ENCODE measurements around the gene CA12. TPM values are rescaled to one million over a fixed set of nuclear protein-coding genes. Genes with fewer than 3 reads are reported as not detected.

Gene CA12
- total and polyA plus RNA-seq, 2 of the 8 experiments (the other 6 are each of a cell fraction or from before 2014, with no cell fraction given) = 4.7 to 4.9 TPM

DNA sequence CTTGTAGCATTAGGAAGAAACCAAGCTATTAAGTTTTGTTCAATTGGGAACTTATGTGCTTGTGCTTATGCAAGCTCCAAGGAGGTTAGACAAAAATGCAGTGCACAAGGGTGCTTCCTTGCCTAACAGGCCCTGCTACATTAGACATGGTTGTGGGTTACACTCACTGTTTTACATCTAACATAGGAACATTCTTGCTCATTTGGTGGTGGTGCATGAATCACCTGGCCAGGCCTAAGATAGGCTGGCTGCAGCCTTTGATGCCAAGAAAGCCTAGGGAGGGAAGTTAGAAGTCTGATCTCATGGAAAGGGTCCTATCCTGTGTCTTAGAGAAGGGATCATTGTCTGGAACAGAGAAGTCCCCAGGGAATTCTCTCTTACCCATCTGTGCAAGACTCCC lies 43.5 kb downstream of the CA12 start:
- no peak overlapping the region for H2AFZ ChIP-seq (ENCODE audit: low read length)
- H3K23me2 ChIP-seq (ENCODE audit: low read depth, low read length) = no peaks in the 10 kb centered on the region
- no peaks in the 10 kb centered on the region; a peak in 1 of 7 replicates for H3K27me3 ChIP-seq (replicated peaks in 1 of 4; ENCODE audit: control insufficient read depth in 3 of 4, extremely low read depth in 1 of 4, insufficient read depth in 3 of 4, low read length in 3 of 4)
- FAIRE-seq (no peak), DNase-seq (ENCODE audit: low read depth in 1 of 2, low spot score in 2 of 2) (no peak)
- H2BK120ac ChIP-seq (replicated peaks; ENCODE audit: low read depth, low read length) = no peak overlapping the region
- H3K36me3 ChIP-seq (ENCODE audit: control insufficient read depth in 2 of 4, insufficient read depth in 4 of 4, low read length in 3 of 4) = no peaks in the 10 kb centered on the region
- CTCF ChIA-PET (ENCODE audit: partially characterized antibody) = interaction anchor here (0.9 to 1.4 kb wide), 2 partner anchors 95 to 129 kb away, joined by 3 to 4 read pairs; no protein-coding TSS in a partner anchor
- H3K79me1 ChIP-seq (ENCODE audit: low read depth, low read length) = no peaks in the 10 kb centered on the region
- H4K5ac ChIP-seq (ENCODE audit: insufficient read length, low read depth, low read length) = no peak overlapping the region
- no peak overlapping the region for H3K23ac ChIP-seq (ENCODE audit: insufficient read length)
- H3K9me3 ChIP-seq (ENCODE audit: insufficient read depth in 2 of 2, low read depth in 1 of 2, low read length in 1 of 2) = no peaks in the 10 kb centered on the region
- no peak overlapping the region for H3K56ac ChIP-seq (replicated peaks; ENCODE audit: insufficient read length, low read depth, low read length)
- no peaks in the 10 kb centered on the region for H3K79me2 ChIP-seq (ENCODE audit: control insufficient read depth in 1 of 2, insufficient read depth in 2 of 2, low read length in 2 of 2)
- H3K4me2 ChIP-seq (ENCODE audit: insufficient read depth in 1 of 2, low read depth in 2 of 2, low read length in 2 of 2) = no peak overlapping the region
- TF ChIP-seq SRF (IDR thresholded peaks at IDR 0.05; ENCODE audit: low read depth, low read length) = no peak
- TF ChIP-seq PHF8 (conservative IDR thresholded peaks at IDR 0.05; ENCODE audit: low read depth, low read length) = no peak
- TF ChIP-seq CHD2 (IDR thresholded peaks at IDR 0.05; ENCODE audit: low read length) = no peak
- TF ChIP-seq TAF1 (IDR thresholded peaks at IDR 0.05; ENCODE audit: low read depth, low read length) = no peak
- no peak for TF ChIP-seq HDAC6 (IDR thresholded peaks at IDR 0.05; ENCODE audit: low read depth, low read length)
- TF ChIP-seq ASH2L (IDR thresholded peaks at IDR 0.05; ENCODE audit: low read length) = no peak
- no peak for TF ChIP-seq RNF2 (IDR thresholded peaks at IDR 0.05; ENCODE audit: borderline replicate concordance, low read depth, low read length, missing control alignments, poor library complexity, severe bottlenecking)
- no peak for TF ChIP-seq TEAD4 (IDR thresholded peaks at IDR 0.05; ENCODE audit: low read depth, low read length)
- H3K18ac ChIP-seq (ENCODE audit: extremely low read depth, low read length) = no peak overlapping the region
- H4K8ac ChIP-seq (ENCODE audit: extremely low read depth, insufficient read depth, low read length) = no peak overlapping the region
- H2BK5ac ChIP-seq (ENCODE audit: low read depth, low read length) = no peak overlapping the region
- no peak overlapping the region for H2BK15ac ChIP-seq (ENCODE audit: low read length)
- H4K20me1 ChIP-seq (replicated peaks in 1 of 2; ENCODE audit: control insufficient read depth in 1 of 2, insufficient read depth in 2 of 2, low read length in 2 of 2) = no peaks in the 10 kb centered on the region
- no peak overlapping the region for H3K14ac ChIP-seq (ENCODE audit: insufficient read length)
- no peak overlapping the region for H2AK5ac ChIP-seq (ENCODE audit: low read depth, low read length)
- H3K4me3 ChIP-seq (ENCODE audit: extremely low read depth in 1 of 4, insufficient read depth in 2 of 4, low read depth in 3 of 4, low read length in 4 of 4) = no peak overlapping the region
- no peak overlapping the region for H3K27ac ChIP-seq (ENCODE audit: low read depth, low read length)
- no peak overlapping the region for H2BK20ac ChIP-seq (ENCODE audit: low read length)
- no peak overlapping the region for H3K4ac ChIP-seq (replicated peaks; ENCODE audit: insufficient read length, low read depth, low read length)
- H4K91ac ChIP-seq (replicated peaks; ENCODE audit: insufficient read length, low read length) = no peak overlapping the region
- POLR2A ChIA-PET (ENCODE audit: partially characterized antibody) = no interaction called here
- H2BK12ac ChIP-seq (ENCODE audit: low read depth, low read length) = 0 out of 2 replicates have a peak overlapping the region, but pooled peaks have one; percentile 2
- no peak overlapping the region for H3K9ac ChIP-seq (replicated peaks in 1 of 4; ENCODE audit: extremely low read depth in 1 of 4, low read depth in 3 of 4, low read length in 3 of 4)
- peaks cover 20 to 32% (median 23%) of the 10 kb centered on the region in 4 experiments for H3K4me1 ChIP-seq (replicated peaks in 1 of 4; ENCODE audit: control insufficient read depth in 3 of 4, insufficient read depth in 4 of 4, low read length in 3 of 4)
